Astrocyte of the spinal cord (primary cell): ENCODE measurements around the gene TOB2.
A peak's percentile ranks its signal among the peaks of the same experiment; 100 is the strongest.
"Not testable (repeated sequence)": the region's sequence is repeated elsewhere in the genome, so short reads cannot be mapped to it uniquely, and the experiment has no call there.

Experiments used
- DNase-seq: peaks from one replicate; pipeline ENCODE4 v3.0.0; 2011; ENCODE audit warnings: low read depth, low spot score
- H3K4me3 ChIP-seq: 2 replicates; pipeline ENCODE4 v1.5.1; 2011; ENCODE audit warnings: low read depth, mild to moderate bottlenecking, low read length, moderate library complexity
- CTCF ChIP-seq: IDR thresholded peaks from 2 replicates; pipeline ENCODE4 v1.5.1; 2012; ENCODE audit warnings: low read depth, mild to moderate bottlenecking, low read length, inconsistent platforms
- in situ Hi-C: cut with HindIII; loops from 2 replicates; pipeline ENCODE4 v1.10.0; 2017; ENCODE audit warnings: low sequenced_read_pairs

TOB2 gene

GRCh38 chr22:41447435-41448188 is 1.0 kb upstream of the TOB2 start:
- in situ Hi-C loops: no loop called here
- peak overlapping the region; percentile 99 for H3K4me3 ChIP-seq
- no peak for TF ChIP-seq CTCF
- DNase-seq: peak; percentile 68

GRCh38 chr22:41446057-41446501 is 522 bp downstream of the TOB2 start:
- no peak for TF ChIP-seq CTCF
- in situ Hi-C loops: no loop called here

DNA sequence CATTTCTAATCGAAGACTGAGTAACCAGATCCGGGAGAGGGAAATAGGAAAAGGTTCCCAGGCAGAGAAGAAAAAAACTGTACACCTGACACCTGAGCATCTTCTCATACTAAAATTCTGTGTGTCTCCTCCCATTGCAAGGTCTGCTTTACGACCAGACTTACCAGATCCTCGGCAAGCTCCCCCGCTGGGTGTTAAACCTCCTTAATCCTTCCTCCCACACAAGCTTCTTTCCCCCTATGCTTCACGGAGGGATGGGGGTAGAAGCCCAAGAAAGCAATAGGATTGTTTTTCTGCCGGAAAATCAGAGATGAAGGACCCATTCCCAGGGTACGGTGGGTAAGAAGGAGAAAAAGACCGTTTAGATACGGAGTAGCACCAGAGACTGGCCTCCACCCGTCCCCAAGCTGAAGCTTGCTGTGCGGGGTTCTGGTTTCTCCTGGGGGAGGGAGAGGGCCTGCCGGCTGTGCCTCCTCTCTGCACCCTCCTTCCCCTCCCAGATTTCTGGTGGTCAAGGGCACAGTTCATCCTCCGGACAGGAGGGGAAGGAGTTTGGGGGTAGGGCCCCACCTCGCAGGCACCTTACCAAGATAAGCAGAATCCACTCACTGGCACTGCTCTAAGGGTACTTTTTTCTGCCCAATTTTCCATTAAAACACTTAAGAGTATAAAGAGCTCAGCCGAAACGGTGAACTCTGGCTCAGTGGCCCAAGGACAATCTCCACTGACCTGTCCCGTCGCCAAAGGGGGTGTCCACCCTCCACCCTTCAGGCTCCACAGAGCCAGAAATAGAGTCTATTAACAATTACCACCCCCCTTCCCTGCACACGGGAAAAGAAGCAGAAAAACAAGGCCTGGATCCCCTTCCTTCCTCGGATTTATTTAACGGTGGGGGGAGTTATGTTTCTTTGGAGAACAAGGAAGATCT is 1.2 kb downstream of the TOB2 start:
- TF ChIP-seq CTCF: no peak
- in situ Hi-C loops: no loop called here
- peak overlapping the region; percentile 99 for H3K4me3 ChIP-seq
- peak; percentile 24 for DNase-seq

More at GRCh38 chr22:41446057-41446501, 522 bp downstream of the TOB2 start:
- peak overlapping the region; percentile 99 for H3K4me3 ChIP-seq
- no peak for DNase-seq

GRCh38 chr22:41444360-41445128 is 2.1 kb downstream of the TOB2 start:
- peak overlapping the region; percentile 99 for H3K4me3 ChIP-seq
- in situ Hi-C loops: no loop called here
- peak; percentile 98 for DNase-seq
- no peak for TF ChIP-seq CTCF

- in situ Hi-C loops: no loop called here
- H3K4me3 ChIP-seq: no peak overlapping the region
- DNase-seq: no peak
Observed at GRCh38 chr22:41442240-41442792, 4.3 kb downstream of the TOB2 start.

DNA sequence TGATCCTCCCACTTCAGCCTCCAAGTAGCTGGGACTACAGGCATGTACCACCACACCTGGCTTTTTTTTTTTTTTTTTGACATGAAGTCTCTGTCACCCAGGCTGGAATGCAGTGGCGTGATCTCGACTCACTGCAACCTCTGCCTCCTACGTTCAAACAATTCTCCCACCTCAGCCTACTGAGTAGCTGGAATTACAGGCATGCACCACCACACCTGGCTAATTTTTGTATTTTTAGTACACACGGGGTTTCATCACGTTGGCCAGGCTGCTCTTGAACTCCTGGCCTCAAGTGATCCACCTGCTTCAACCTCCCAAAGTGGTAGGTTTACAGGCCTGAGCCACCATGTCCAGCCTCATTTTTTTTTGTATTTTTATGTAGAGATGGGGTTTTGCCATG is 6.1 kb downstream of the TOB2 start:
- H3K4me3 ChIP-seq, in situ Hi-C loops, DNase-seq: not testable (repeated sequence)

More at GRCh38 chr22:41442240-41442792, 4.3 kb downstream of the TOB2 start:
- TF ChIP-seq CTCF: no peak
